Kidney (tissue), 14 donors: ENCODE results near the gene AADACL2. TPM values are rescaled to one million over a fixed set of nuclear protein-coding genes. Genes with fewer than 3 reads are reported as not detected.
"Not testable (repeated sequence)": the region's sequence is repeated elsewhere in the genome, so short reads cannot be mapped to it uniquely, and the experiment has no call there.

Experiments used
- DNase-seq, 5 donors: peaks; one replicate each; pipeline ENCODE4 v3.0.0-alpha.2; 2013 to 2020
- FAIRE-seq: peaks from 2 replicates; lab custom pipeline; 2012; peaks lifted over from hg19 to GRCh38; lab: Jason Lieb, UNC
- H3K27ac ChIP-seq, 2 donors: one replicate each; pipeline ENCODE4 v1.7.0; 2013; ENCODE audit warnings: low read depth in 2 of 2, low read length in 2 of 2, inconsistent platforms in 1 of 2
- H3K27me3 ChIP-seq: one replicate; pipeline ENCODE4 v1.7.1; 2013; ENCODE audit warnings: low read length, inconsistent platforms; ENCODE audit not compliant: control insufficient read depth, insufficient read depth
- H3K36me3 ChIP-seq, 3 donors: one replicate each; pipeline versions ENCODE4 v1.7.0 to v1.7.1; 2013; ENCODE audit warnings: low read length in 3 of 3, control low read depth in 1 of 3, inconsistent platforms in 1 of 3; ENCODE audit not compliant: insufficient read depth in 3 of 3, control insufficient read depth in 2 of 3
- H3K4me1 ChIP-seq, 3 donors: one replicate each; pipeline versions ENCODE4 v1.7.0 to v1.7.1; 2013; ENCODE audit warnings: low read length in 3 of 3, inconsistent platforms in 1 of 3, low read depth in 1 of 3; ENCODE audit not compliant: control insufficient read depth in 2 of 3, insufficient read depth in 2 of 3
- H3K4me3 ChIP-seq, 3 donors: one replicate each; pipeline versions ENCODE4 v1.7.0 to v1.8.1; 2013; ENCODE audit warnings: low read length in 3 of 3, control low read depth in 1 of 3, inconsistent platforms in 1 of 3
- H3K9ac ChIP-seq, 3 donors: one replicate each; pipeline versions ENCODE4 v1.7.0 to v1.7.1; 2013; ENCODE audit warnings: low read length in 3 of 3, control low read depth in 1 of 3, inconsistent platforms in 1 of 3
- H3K9me3 ChIP-seq, 3 donors: one replicate each; pipeline versions ENCODE4 v1.7.0 to v1.7.1; 2013; ENCODE audit warnings: low read length in 3 of 3, control low read depth in 1 of 3, inconsistent platforms in 1 of 3; ENCODE audit not compliant: control insufficient read depth in 2 of 3, insufficient read depth in 1 of 3
- intact Hi-C: fragments of 100-400 bp; cut with DNase I; formaldehyde crosslinking; loops from one replicate; pipeline ENCODE4 v1.11.1; 2022
- polyA plus RNA-seq: library from polyadenylated mRNA; stranded (reverse); fragments of 350-450 nt; fragmentation: Illumina TruSeq; extraction: RNeasy Lipid Tissue Mini Kit (QIAGEN cat#74804); gene quantifications from one replicate; pipeline ENCODE4 v1.2.3, GENCODE V29; 2014; ENCODE audit warnings: low read depth, low replicate concordance; ENCODE audit not compliant: insufficient read depth
- total RNA-seq: library from RNA; stranded (reverse); fragmentation: NEBNext Ultra II Directional; extraction: Animal tissue kit (Norgen Biotek cat#: 25700); gene quantifications from one replicate; pipeline ENCODE4 v1.2.1, GENCODE V29; 2021
- TF ChIP-seq, protein P1 (sequence below): IDR thresholded peaks from 3 replicates; pipeline ENCODE4 v1.5.1; 2012; ENCODE audit warnings: mild to moderate bottlenecking, moderate library complexity, borderline replicate concordance; ENCODE audit not compliant: insufficient read depth; ENCODE audit errors: extremely low read depth
- donor health status: control.
- donor health status: control.
- donor health status: control.
- donor health status: control.
- donor health status: control.
- donor health status: DM: yes; HTN: yes; CAD: no.
- donor health status: Normal renal cell carcinoma (clear cell type).

The AADACL2 gene
- total and polyA plus RNA-seq, 2 donors from 2014 or later: not detected

DNA sequence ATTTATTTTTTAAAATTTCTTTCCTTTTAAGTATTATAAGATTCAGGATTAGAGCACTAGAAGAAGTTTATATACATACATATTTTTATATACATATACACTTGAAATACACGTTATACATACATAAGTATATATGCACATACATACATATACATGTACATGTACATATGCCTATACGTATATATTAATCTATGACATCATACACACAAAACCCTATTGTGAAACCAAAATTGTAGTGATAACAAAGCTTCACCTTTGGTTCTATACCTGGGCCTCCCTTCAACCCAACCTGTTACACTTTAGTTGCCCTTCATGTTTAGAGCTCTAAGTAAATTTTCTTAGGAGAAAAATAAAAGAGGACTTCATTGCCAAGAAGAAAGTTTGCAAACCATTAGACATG lies 17.0 kb downstream of the AADACL2 start:
- peaks cover 0 to 2% (median 0%) of the 10 kb centered on the region in 3 donors for H3K9me3 ChIP-seq
- no peaks in the 10 kb centered on the region for H3K4me1 ChIP-seq
- H3K27ac ChIP-seq: no peak overlapping the region
- H3K36me3 ChIP-seq: no peaks in the 10 kb centered on the region
- TF ChIP-seq, protein P1, sequence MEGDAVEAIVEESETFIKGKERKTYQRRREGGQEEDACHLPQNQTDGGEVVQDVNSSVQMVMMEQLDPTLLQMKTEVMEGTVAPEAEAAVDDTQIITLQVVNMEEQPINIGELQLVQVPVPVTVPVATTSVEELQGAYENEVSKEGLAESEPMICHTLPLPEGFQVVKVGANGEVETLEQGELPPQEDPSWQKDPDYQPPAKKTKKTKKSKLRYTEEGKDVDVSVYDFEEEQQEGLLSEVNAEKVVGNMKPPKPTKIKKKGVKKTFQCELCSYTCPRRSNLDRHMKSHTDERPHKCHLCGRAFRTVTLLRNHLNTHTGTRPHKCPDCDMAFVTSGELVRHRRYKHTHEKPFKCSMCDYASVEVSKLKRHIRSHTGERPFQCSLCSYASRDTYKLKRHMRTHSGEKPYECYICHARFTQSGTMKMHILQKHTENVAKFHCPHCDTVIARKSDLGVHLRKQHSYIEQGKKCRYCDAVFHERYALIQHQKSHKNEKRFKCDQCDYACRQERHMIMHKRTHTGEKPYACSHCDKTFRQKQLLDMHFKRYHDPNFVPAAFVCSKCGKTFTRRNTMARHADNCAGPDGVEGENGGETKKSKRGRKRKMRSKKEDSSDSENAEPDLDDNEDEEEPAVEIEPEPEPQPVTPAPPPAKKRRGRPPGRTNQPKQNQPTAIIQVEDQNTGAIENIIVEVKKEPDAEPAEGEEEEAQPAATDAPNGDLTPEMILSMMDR: no peak
- DNase-seq (no peak), FAIRE-seq (no peak)
- no peaks in the 10 kb centered on the region for H3K27me3 ChIP-seq
- intact Hi-C loops: no loop called here
- H3K4me3 ChIP-seq: no peak overlapping the region
- no peak overlapping the region for H3K9ac ChIP-seq

DNA sequence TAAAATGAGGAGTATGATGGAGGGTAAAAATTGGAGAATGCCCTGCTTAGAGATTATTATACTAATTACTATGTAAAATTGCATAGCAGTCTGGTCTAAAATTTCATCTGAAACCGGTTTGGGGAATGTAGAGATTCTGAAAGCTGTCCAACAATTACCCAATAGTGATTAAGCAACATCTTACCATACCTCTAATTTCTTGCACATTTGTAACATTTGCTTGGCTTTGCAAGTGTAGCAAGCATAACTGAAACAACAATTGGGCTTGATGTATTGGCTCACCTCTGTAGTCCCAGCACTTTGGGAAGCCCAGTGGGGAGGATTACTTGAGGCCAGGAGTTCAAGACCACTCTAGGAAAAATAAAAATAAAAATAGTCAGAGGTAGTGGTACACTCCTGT lies 17.4 kb downstream of the AADACL2 start:
- H3K27ac ChIP-seq: no peak overlapping the region
- H3K4me1 ChIP-seq: no peaks in the 10 kb centered on the region
- H3K9me3 ChIP-seq: peaks cover 0 to 2% (median 0%) of the 10 kb centered on the region in 3 donors
- no peak overlapping the region for H3K9ac ChIP-seq
- FAIRE-seq: no peak
- no peak overlapping the region for H3K4me3 ChIP-seq
- intact Hi-C loops: no loop called here
- H3K36me3 ChIP-seq: no peaks in the 10 kb centered on the region
- no peak for DNase-seq
- TF ChIP-seq, protein P1: no peak
- H3K27me3 ChIP-seq: no peaks in the 10 kb centered on the region

DNA sequence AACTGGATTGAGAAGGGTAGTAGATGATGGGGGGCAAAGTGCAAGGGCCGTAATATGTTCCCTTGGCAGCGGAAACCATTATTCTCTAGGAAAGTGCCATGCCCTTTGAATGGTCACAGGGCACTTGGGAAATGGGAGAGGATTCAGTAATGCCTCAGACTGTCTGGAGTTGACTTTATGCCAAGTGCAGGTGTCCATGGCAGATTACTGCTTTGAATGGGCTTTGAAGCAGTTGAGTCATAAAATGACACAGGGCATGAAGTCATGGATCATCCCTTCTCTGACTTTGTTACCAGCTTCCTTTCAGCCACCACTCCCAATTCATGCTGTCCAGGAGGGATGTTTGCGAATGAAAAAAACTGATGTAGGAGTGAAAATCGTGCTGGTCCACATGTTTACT lies 20.1 kb downstream of the AADACL2 start:
- TF ChIP-seq, protein P1: no peak
- intact Hi-C loops: no loop called here
- DNase-seq: no peak
- Histone ChIP-seq H3K9ac (no peak overlapping the region), H3K4me1 (no peaks in the 10 kb centered on the region), H3K9me3 (peaks cover 0 to 2% (median 0%) of the 10 kb centered on the region in 3 donors), H3K27ac (no peak overlapping the region), H3K27me3 (no peaks in the 10 kb centered on the region), H3K4me3 (no peak overlapping the region), H3K36me3 (no peaks in the 10 kb centered on the region)
- FAIRE-seq: no peak

DNA sequence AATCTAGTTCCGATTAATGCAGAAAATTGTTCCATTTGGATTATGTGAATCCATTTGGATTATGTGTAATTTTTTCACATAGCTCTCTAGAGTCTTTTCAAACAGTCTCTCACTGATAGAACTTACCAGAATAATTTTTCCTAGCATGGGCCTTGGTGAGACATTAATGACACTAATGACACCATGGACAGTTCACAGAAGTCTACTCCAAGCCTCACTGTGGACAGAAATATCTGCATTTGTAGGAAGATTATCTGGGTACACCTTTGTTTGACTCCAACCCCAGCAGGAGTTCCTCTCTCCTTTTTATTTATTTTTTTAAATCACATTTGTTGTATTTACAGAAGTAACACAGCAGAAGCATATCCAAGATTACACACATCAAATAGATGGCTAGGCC lies 27.9 kb downstream of the AADACL2 start:
- Histone ChIP-seq H3K9me3 (no peaks in the 10 kb centered on the region), H3K27me3 (no peaks in the 10 kb centered on the region), H3K36me3 (no peaks in the 10 kb centered on the region), H3K4me3 (no peak overlapping the region), H3K4me1 (no peaks in the 10 kb centered on the region), H3K27ac (no peak overlapping the region), H3K9ac (no peak overlapping the region)
- TF ChIP-seq, protein P1: no peak
- no peak for DNase-seq
- no peak for FAIRE-seq
- intact Hi-C loops: no loop called here

DNA sequence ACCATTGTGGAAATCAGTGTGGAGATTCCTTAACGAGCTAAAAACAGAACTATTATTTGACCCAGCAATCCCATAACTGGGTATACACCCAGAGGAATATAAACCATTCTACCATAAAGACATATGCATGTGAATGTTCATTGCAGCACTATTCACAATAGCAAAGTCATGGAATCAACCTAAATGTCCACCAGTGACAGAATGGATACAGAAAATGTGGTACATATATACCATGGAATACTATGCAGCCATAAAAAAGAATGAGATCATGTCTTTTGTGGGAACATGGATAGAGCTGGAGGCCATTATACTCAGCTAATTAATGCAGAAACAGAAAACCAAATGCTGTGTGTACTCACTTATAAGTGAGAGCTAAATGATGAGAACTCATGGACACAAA lies 31.0 kb downstream of the AADACL2 start:
- H3K27ac ChIP-seq, H3K4me3 ChIP-seq, H3K9ac ChIP-seq, H3K4me1 ChIP-seq, intact Hi-C loops, H3K36me3 ChIP-seq, FAIRE-seq, H3K27me3 ChIP-seq, DNase-seq, H3K9me3 ChIP-seq: not testable (repeated sequence)
